Sigmoid colon (tissue), 7 donors: ENCODE results near the gene CD81. TPM values are rescaled to one million over a fixed set of nuclear protein-coding genes. Genes with fewer than 3 reads are reported as not detected.

Experiments used
- DNase-seq: peaks from one replicate; pipeline ENCODE4 v3.0.0-alpha.2; 2019
- H3K27ac ChIP-seq, 4 donors: fragments of 200-600 bp; sonication (generic); one replicate each; pipeline ENCODE4 v1.5.1; 2016 to 2019; ENCODE audit warnings: mild to moderate bottlenecking in 1 of 4
- H3K27me3 ChIP-seq, 3 donors: fragments of 200-600 bp; sonication (generic); one replicate each; pipeline ENCODE4 v1.5.1; 2019; ENCODE audit warnings: mild to moderate bottlenecking in 1 of 3
- H3K36me3 ChIP-seq, 4 donors: fragments of 200-600 bp; sonication (generic); one replicate each; pipeline ENCODE4 v1.5.1; 2016 to 2019
- H3K4me1 ChIP-seq, 4 donors: fragments of 200-600 bp; sonication (generic); one replicate each; pipeline ENCODE4 v1.5.1; 2017 to 2019
- H3K4me3 ChIP-seq, 4 donors: fragments of 200-600 bp; sonication (generic); one replicate each; pipeline ENCODE4 v1.5.1; 2017 to 2019; ENCODE audit warnings: mild to moderate bottlenecking in 2 of 4, moderate library complexity in 1 of 4
- H3K9me3 ChIP-seq, 4 donors: fragments of 200-600 bp in 3 of 4; sonication (generic) in 3 of 4; one replicate each; pipeline versions ENCODE4 v1.5.1 to v1.6.1; 2013 to 2019
- CTCF ChIP-seq, 4 experiments: fragments of 450-650 bp in 3 of 4; fragments of 200-600 bp in 1 of 4; IDR thresholded peaks; one replicate each; pipeline ENCODE4 v1.5.1; 2016 to 2019; ENCODE audit warnings: antibody characterized with exemption in 4 of 4, mild to moderate bottlenecking in 3 of 4, moderate library complexity in 2 of 4
- EP300 ChIP-seq, 4 donors: sonication (generic); formaldehyde crosslinking; IDR thresholded peaks; one replicate each; pipeline ENCODE4 v1.6.1; 2017; ENCODE audit warnings: antibody characterized with exemption in 4 of 4
- POLR2A ChIP-seq, 2 donors: fragments of 450-650 bp; IDR thresholded peaks; one replicate each; pipeline ENCODE4 v1.6.1; 2016; ENCODE audit warnings: antibody characterized with exemption in 2 of 2, mild to moderate bottlenecking in 2 of 2, moderate library complexity in 2 of 2
- POLR2AphosphoS5 ChIP-seq, 4 donors: sonication (generic); formaldehyde crosslinking; IDR thresholded peaks; one replicate each; pipeline ENCODE4 v1.6.1; 2017; ENCODE audit warnings: antibody characterized with exemption in 4 of 4
- WGBS, 2 donors: extraction: QIAGEN DNeasy Blood & Tissue Kit; methylation state at CpG; one replicate each; pipeline ENCODE4 v1.1.7; 2013; 5-methylcytosine and 5-hydroxymethylcytosine counted together
- intact Hi-C: fragments of 100-400 bp; cut with DNase I; formaldehyde crosslinking; loops from one replicate; pipeline ENCODE4 v1.15.1; 2023
- polyA plus RNA-seq, 3 donors: library from polyadenylated mRNA; stranded (reverse); fragments of 200-250 nt; gene quantifications; one replicate each; pipeline ENCODE4 v1.2.3, GENCODE V29; 2013
- total RNA-seq, 4 donors: library from RNA; depleted of rRNA; stranded (reverse); fragments of >200 nt; gene quantifications; one replicate each; pipeline ENCODE4 v1.1.0, GENCODE V29; 2016
- donor health status: healthy with polysubstance abuse.
- donor health status: Bipolar disorder and iron deficiency.
- donor health status: healthy.

The CD81 gene
- total and polyA plus RNA-seq, 7 donors, result 67.9 to 625 (median 401) TPM

GRCh38 chr11:2415171-2415570, 38.1 kb downstream of the CD81 start:
- 90 to 91% methylated on average over 28 of the region's 28 CpGs for WGBS, 2 donors
- no peak for TF ChIP-seq EP300 (IDR thresholded peaks at IDR 0.05)
- no peak for TF ChIP-seq CTCF (IDR thresholded peaks at IDR 0.05)
- no peak for TF ChIP-seq POLR2AphosphoS5 (IDR thresholded peaks at IDR 0.05)
- TF ChIP-seq POLR2A (IDR thresholded peaks at IDR 0.05), result no peak
- H3K27ac ChIP-seq, result no peak overlapping the region
- no peak overlapping the region for H3K4me3 ChIP-seq
- intact Hi-C loops, result no loop called here
- no peaks in the 10 kb centered on the region for H3K36me3 ChIP-seq
- no peak for DNase-seq
- no peaks in the 10 kb centered on the region for H3K27me3 ChIP-seq
- no peaks in the 10 kb centered on the region for H3K9me3 ChIP-seq
- peaks cover 0 to 10% (median 5%) of the 10 kb centered on the region in 4 donors for H3K4me1 ChIP-seq

- Histone ChIP-seq H3K27me3 (no peaks in the 10 kb centered on the region), H3K4me3 (no peak overlapping the region), H3K36me3 (no peaks in the 10 kb centered on the region), H3K9me3 (no peaks in the 10 kb centered on the region), H3K27ac (no peak overlapping the region), H3K4me1 (peaks cover 0 to 16% (median 11%) of the 10 kb centered on the region in 4 donors)
- DNase-seq, result no peak
- intact Hi-C loops, result no loop called here
- 84 to 86% methylated on average over 34 of the region's 34 CpGs for WGBS, 2 donors
- TF ChIP-seq POLR2A (IDR thresholded peaks at IDR 0.05) (no peak), POLR2AphosphoS5 (IDR thresholded peaks at IDR 0.05) (no peak), EP300 (IDR thresholded peaks at IDR 0.05) (no peak), CTCF (IDR thresholded peaks at IDR 0.05) (no peak)
Observed at GRCh38 chr11:2415601-2416380, 38.7 kb downstream of the CD81 start.

- Histone ChIP-seq H3K4me3 (no peak overlapping the region), H3K4me1 (peaks cover 0 to 19% (median 12%) of the 10 kb centered on the region in 4 donors), H3K36me3 (no peaks in the 10 kb centered on the region), H3K27ac (no peak overlapping the region), H3K9me3 (no peaks in the 10 kb centered on the region), H3K27me3 (peaks cover 0 to 5% (median 0%) of the 10 kb centered on the region in 3 donors)
- DNase-seq, result no peak
- intact Hi-C loops, result no loop called here
- 85 to 89% methylated on average over 18 of the region's 18 CpGs for WGBS, 2 donors
- TF ChIP-seq POLR2A (IDR thresholded peaks at IDR 0.05) (no peak), CTCF (IDR thresholded peaks at IDR 0.05) (no peak), POLR2AphosphoS5 (IDR thresholded peaks at IDR 0.05) (no peak), EP300 (IDR thresholded peaks at IDR 0.05) (no peak)
Observed at GRCh38 chr11:2416765-2417164, 39.7 kb downstream of the CD81 start.

- no peak for DNase-seq
- intact Hi-C loops, result no loop called here
Observed at GRCh38 chr11:2417856-2418692, 41.0 kb downstream of the CD81 start.

More at GRCh38 chr11:2417856-2418692, 41.0 kb downstream of the CD81 start:
- TF ChIP-seq CTCF (IDR thresholded peaks at IDR 0.05), result no peak
- TF ChIP-seq POLR2AphosphoS5 (IDR thresholded peaks at IDR 0.05), result no peak
- TF ChIP-seq EP300 (IDR thresholded peaks at IDR 0.05), result no peak
- no peak for TF ChIP-seq POLR2A (IDR thresholded peaks at IDR 0.05)
- Histone ChIP-seq H3K27me3 (peaks cover 0 to 5% (median 0%) of the 10 kb centered on the region in 3 donors), H3K4me3 (no peak overlapping the region), H3K36me3 (no peaks in the 10 kb centered on the region), H3K4me1 (peaks cover 0 to 19% (median 12%) of the 10 kb centered on the region in 4 donors), H3K27ac (no peak overlapping the region), H3K9me3 (no peaks in the 10 kb centered on the region)
- 70 to 83% methylated on average over 30 of the region's 30 CpGs for WGBS, 2 donors
